Left hindlimb (tissue), 1 donor: ENCODE measurements around the gene SPPL2B.

ENCODE experiments used
- DNase-seq: peaks from one replicate; pipeline ENCODE4 v3.0.0-alpha.2; 2018

Gene SPPL2B

DNA sequence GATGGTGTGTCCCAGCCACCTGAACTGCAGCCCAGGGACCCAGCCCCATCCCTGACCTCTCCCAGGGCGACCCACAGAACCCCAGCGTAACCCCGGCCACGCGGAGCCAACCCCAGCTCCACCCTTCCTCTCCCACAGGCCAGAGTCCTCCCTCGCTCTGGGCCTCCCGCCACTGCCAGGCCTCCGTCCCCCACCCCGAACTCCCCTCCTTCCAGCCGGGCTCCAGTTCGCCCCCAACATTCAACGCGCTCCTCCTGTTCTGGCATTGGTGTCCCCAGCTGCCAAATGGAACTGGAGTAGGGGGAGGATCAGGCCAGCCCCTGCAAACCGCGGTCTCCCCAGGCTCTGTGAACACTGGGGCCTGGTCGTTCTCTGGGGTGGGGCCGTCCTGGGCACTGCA lies 28.0 kb upstream of the SPPL2B start:
- no peak for DNase-seq

DNA sequence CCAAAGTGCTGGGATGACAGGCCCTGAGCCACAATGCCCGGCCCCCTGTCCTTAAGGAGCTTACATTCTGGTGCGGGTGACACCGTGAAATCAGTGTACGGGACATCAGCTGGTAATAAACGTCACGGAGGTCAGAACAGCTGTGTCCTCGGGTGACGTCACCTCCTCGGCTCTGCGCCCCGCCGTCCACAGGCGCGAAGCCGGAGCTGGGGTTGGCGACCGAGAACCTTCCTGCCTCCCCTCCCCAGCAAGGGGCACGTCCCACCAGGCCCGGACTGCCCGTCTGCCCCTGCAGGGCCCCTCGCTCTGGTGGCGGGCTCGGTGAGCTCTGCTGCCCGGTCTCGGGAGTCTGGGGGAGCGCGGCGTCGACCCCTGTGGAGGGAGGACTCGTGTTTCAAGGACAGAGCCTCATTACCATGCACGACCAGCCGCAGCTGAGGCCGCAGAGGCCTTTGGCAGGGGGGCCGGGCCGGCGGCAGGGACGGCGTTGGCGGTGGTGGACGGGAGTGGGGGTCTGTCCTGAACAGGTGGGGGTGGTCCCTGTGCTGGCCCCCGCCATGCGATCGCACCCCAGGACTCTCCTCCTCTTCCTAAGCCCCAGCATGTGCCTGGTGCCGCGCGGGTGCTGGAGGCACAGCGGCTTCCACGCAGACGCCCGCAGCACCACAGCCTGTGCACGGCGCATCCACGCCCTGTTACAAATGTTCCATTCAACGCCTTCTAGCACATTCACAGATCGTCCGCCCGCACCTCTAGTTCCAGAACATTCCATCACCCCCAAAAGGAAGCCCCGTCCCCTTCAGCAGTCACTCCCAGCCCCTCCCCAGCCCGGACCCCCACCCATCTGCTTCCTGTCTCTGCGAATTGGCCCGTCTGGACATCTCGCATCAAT lies 25.9 kb upstream of the SPPL2B start:
- peak; percentile 73 for DNase-seq

DNA sequence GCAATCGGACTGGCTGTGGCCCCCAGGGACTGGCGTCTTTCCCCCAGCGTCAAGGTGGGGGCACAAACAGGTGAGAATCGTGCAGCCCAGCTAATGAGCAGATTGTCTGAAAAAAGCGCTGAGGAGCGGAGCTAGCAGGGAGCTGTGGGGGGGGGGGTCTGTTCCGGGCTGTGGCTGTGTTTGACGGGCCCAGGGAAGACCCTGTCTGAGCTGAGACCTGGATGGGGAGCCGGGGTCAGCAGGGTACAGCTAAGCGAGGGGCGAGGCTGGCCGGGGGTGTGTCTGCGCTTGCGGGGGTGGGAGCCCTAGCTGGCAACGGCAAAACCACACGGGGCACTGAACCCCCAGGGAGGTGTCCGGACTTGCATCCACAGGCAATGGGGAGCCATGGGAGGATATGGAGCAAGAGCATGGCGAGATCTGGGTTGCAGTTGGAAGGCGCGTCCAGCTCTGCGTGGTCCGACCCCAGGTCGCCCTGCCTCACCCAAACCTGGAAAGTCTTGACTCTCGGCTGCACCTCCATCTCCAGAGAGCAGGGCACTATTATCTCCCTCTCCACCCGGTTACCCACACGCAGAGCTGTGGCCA lies 25.2 kb upstream of the SPPL2B start:
- DNase-seq, result no peak

DNA sequence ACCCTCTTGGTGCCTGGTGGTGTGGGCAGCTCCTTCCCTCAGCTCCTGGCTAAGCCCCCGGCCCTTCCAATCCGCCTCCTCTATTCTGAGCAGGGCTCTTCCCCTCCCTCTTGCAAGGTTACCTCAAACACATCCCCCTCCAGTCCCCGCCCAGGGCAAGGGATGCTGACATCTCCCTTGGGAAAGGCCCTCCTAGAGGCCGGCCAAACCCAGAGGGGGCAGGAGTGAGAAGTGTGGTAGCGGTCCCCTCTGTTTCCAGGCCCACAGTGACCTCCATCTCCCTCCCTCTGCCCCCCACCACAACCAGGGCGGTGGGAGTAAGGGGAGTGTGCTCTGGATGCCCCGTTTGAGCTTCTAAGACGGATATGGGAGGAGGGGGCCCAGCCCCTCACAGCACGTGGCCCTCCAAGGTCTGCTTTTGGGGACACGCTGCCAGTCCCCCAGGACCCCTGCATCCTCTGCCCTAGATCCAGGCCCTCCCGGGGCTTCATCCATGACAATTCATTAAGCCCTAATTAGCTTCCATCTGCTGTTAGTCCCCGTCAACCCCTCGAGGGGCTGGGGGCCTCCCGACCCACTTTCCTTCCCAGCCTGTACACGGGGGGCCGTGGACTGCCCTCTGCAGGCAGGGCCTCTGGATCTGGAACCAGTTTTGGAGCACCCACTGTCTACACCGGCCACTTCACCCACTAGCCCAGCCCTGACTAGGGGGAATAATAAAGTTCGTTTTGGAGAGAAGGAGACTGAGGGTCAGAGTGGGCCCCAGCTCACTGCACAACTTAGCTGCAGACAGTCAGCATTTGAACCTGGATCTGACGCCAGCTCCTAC lies 22.8 kb upstream of the SPPL2B start:
- DNase-seq, result peak; percentile 22

DNA sequence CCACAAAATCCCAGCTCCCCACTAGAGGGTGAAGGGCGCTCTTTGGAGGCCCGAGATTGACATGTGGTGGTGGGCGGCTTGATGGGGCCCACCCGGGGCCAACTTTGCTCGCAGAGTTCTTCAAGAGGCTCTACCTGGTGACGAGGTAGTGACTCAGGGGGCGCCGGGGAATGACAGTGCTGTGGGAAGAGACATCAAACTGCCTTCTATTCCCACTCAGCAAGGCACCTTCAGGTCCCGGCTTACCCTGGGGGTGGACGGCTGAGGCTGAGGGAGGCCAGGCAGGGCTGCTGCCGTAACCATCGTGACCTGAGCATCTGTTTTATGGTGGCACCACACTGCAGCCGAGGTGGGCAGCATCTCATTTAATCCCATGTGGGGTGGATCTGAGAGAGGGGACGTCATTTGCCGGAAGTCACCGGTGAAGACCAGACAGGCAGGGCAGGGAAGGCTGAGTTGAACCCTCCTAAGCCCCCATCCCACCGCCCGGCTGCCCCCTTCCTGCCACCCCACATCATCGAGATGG lies 22.1 kb upstream of the SPPL2B start:
- DNase-seq, result no peak

DNA sequence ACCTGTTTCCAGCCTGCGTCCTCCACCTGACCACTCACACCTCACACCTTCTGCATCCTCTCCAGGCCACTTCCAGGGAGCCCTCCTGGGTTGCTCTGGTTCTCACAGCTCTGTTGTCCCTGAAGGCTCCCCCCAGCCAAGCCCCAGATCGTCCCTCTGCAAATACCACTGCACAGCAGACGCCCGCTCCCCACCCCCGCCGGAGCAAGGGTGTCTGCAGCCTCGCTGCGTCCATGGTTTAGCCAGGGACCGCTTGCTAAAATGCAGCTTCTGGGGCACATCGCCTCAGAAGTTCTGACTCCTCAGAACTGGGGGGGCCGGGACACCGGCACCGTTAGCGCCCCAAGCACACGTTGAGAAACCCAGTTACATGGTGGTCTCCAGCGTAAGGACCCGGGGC lies 21.5 kb upstream of the SPPL2B start:
- no peak for DNase-seq

DNA sequence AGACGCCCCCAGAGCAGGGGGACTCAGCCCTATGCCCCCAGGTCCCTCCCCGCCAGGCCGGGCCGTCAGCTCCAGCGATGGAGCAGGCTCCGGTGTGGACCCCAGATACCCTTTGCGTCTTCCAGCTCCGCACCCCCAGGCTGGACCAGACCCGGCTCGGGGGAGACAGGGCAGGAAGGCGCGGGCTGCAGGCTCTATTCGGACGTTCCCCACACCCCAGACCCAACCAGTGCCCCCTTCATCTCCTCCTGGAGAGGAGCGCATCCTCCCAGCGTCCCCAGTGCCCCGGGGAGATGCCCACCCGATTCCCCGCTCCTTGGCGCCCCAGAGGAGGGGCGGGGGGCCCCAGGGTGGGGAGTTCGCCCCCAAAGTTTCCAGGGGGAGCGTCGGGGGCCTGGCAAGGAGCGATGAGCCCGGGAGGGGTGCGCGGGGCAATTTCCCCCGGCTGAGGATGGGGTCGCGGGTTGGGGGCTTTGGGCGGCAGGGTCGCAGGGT lies 20.9 kb upstream of the SPPL2B start:
- DNase-seq, result no peak

DNA sequence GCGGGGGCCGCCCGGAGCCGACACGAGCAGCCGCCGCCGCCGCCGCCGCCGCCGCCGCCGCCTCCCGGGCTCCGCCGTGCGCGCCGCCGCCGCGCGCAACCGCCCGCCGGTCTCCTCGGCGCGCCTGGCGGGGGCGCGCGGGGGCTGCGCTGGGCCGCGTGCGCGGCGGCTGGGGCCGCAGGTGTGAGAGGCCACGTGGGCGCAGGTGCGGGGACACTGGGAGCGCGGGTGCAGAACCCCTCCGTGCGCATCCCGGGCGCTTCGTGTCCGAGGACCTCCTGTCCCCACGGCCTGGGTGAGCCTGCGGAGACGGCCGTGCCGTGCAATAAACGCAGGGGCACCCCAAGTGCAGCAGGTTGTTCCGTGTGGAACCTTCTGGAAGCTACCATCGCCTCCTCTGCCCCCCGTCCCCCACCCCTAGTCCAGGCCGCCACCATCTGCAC lies 20.3 kb upstream of the SPPL2B start, which contains the start of gene LINGO3:
Gene LINGO3, minus strand, starts transcription at position 41 of the 443 bp plus-strand sequence. CDS start 16,378 bp downstream, outside the sequence.
- DNase-seq, result no peak

DNA sequence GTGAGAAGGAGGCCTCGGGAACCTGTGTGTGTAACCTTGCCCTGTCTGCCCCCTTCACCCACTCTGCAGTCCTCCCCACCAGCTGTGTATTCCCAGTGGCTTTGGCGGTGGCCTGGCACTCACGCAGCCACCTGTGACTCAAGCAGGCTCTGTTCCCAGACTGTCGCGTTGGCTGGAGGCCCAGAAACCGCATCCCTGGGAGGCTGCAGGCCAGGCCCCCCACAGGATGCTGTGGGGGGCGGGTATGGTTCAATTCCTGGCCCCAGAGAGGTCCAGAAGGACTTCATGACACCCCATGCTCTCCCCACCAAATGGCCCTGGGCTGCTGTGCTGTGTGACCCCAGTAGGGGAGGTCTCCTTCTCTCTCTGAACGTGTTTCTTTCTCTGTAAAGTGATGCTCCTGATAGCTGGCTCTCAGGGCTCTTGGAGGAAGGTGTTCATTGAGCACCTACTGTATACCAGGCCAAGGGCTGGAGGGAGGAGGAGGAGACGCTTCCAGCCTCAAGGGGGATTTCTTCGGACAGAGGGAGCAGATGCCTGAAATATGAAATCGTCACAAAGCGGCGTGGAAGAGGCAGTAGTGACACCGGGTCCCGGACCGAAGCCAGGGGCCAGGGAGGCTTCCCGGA lies 18.6 kb upstream of the SPPL2B start:
- no peak for DNase-seq

DNA sequence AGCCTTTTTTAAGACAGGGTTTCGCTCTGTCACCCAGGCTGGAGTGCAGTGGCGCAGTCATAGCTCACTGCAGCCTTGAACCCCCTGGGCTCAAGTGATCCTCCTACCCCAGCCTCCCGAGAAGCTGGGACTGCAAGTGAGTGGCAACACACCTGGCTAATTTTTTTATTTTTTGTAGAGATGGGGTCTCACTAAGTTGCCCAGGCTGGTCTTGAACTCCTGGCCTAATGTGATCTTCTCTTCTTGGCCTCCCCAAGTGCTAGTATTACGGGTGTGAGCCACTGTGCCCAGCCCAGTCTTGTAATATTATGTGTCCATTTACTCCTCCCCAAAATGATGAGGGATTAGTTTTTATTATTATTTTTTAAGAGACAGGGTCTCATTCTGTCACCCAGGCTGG lies 17.4 kb upstream of the SPPL2B start:
- no peak for DNase-seq

DNA sequence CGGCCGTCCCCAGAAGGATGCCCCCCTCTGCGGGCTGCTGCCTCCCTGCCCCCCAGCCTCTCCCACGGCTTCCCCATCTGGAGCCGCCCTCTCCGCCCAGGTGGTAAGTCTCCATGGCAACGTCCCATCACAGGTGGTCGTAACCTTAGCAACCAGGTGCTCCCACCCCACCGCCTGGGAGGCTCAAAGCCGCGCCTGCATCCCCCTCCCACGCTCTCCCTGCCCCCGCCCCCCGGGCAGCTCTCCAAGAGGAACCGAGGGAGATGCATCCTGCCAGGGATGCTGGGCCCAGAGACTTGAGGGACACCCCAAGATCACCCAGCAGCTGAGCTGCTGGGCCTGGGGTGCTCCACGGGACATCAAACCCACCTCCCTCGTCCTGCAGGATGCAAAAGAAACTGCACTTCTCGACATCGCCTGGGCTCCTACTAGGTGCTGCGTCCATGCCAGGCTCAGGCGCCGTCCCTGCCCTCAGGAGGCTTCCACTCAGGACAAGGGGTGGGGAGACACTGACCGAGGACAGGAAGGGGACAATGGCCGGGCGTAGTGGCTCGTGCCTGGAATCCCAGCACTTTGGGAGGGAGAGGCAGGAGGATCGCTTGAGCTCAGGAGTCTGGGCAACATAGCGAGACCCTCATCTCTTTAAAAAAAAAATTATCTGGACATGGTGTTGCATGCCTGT lies 15.5 kb upstream of the SPPL2B start:
- DNase-seq, result no peak

DNA sequence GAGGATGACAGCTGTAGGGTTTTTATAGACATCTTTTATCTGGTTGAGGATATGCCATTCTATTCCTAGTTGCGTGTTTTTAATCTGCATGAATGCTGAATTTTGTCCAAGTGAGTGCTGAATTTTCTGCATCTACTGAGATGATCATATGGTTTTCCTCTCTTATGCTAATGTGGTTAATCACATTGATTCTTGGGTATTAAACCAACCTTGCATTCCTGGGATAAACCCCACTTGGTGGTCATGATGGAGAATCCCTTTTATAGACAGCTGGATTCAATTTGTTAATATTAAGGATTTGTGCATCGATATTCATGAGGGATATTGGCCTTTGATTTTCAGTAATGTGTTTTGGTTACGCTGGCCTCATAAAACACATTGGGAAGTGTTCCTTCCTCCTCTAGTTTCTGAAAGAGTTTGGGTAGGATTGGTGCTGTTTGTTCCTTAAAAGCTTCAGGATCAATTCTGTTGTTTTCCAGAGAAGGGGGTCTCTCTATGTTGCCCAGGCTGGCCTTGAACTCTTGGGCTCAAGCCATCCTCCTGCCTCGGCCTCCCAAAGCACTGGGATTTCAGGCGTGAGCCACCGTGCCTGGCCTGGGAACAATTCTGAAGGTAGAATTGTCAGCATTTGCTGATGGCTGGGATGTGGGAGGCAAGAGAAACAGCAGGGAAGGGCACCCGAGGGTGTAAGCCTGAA lies 13.2 kb upstream of the SPPL2B start:
- DNase-seq, result no peak

DNA sequence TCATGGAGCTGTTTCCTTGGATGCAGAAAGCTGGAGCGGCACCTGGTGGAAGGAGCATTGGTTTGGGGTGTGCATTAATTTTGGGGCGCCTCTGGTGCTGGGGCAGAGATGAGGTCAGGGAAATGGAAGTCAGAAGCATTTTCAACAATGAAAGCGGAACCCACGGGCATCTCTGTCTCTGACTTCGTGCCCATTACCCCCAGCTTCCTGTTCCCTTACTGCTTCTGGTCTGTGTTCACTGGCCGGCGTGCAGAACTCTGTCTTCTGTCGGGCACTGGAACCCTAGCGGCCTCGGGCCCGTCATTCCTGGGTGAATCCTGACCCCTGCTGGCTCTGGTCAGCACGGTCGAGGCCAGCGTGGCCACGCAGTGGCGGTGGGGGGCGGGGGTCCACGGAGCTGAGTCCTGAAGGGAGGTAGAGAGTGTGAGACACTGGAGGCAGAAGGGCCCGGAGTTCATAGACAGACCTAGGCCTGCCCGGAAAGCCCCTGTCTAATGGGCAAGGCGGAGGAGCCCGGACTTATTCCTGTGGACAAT lies 12.6 kb upstream of the SPPL2B start:
- DNase-seq, result no peak

DNA sequence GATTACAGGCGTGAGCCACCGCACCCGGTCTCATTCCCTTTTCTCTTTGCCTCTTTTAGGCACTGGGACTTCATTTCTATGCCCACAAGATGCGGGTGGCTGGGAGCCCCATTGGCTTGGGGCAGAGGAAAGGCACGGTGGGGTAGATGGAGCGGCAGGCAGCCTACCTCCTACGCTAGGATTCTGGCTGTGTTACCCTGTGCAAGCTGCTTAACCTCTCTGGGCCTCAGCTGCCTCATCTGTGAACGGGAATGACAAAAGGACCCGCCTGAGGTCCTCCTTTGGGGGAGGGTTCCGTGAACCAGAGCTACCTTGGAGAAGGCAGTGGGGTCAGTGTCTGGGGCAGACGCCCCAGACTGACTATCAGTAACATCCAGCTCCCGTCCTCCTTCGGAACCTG lies 11.2 kb upstream of the SPPL2B start:
- no peak for DNase-seq

DNA sequence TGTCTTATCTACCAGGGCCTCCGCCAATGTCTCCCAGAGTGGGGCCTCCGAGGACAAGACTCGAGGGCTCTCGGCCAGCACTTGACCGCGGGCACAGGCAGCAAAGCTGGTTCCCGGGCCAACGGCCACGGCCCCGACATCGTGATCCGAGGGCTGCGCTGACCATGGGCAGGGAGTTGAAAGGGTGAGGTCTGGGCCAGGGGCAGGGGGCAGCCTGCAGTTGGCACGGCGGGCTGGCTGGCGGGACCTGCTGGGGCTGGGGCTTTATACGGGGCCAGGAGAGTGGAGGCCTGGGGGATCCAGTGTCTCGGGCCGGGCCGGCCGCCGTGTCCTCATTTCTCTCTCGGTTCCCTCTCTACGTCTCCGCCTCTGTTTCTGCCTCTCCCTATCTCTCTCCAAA lies 10.7 kb upstream of the SPPL2B start:
- DNase-seq, result no peak

DNA sequence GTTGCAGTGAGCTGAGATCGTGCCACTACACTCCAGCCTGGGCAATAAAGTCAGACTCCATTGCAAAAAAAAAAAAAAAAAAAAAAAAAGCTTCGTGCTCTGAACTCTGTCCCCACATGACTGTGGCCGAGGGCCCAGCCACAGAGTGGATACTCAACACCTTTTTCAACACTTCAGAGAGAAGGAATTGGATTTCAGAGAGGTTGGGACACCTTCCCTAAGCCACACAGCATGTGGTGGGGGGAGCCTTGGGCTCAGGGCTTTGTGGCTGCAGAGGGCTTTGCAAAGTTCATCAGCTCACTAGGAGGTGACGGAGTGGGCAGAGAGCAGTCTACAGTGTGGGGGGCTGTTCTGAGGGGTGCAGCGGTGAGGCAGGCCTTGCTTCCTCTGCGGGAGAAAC lies 9.6 kb upstream of the SPPL2B start:
- DNase-seq, result no peak

DNA sequence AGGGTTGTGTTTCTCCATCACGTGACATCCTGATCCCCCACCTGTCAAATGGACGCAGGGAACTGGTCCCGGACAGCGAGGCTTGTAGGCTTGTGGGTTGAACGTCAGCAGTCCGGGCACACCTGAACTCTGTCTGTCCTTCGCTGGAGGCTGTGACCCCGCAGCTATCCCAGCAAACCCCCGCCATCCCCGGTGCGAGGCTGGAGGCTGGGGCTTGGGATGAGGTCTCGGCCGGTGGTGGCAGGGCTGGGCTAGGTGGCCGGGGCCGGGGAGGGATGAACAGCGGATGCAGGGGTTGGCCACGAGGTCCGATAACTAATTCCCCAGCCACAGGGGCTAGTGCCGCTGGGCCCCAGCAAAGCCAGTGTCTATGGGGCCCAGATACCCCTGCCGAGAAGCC lies 8.9 kb upstream of the SPPL2B start:
- no peak for DNase-seq

DNA sequence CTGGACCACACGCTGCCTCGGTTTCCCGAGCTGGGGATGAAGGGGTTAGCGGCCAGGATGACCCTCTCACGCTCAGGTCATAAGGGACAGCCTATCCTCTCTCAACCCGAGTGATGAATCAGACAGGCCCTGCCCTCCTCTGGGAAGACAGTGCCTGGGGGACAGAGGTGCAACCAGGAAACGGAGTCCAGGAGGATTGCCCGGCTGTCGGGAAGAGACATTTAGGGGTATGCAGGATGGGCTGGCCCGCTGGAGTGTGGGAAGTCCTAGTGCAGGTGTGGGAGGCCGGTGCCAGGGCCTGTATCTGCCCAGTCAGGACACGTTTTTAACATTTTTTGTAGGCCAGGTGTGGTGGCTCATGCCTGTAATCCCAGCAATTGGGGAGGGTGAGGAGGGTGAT lies 8.4 kb upstream of the SPPL2B start:
- DNase-seq, result no peak

DNA sequence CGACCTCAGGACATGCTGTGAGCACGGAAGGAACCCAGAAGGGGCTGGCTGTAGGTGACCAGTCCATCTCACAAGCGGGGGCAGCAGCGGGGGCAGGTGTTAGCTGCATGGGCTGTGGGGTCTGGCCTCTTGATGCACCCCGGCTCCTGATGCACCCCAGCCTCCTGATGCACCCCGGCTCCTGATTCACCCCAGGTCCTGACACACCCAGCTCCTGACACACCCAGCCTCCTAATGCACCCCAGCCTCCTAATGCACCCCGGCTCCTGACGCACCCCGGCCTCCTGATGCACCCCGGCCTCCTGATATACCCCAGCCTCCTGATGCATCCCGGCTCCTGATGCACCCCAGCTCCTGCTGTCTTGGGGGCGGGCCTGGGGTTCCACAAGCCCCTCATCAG lies 7.5 kb upstream of the SPPL2B start:
- no peak for DNase-seq

DNA sequence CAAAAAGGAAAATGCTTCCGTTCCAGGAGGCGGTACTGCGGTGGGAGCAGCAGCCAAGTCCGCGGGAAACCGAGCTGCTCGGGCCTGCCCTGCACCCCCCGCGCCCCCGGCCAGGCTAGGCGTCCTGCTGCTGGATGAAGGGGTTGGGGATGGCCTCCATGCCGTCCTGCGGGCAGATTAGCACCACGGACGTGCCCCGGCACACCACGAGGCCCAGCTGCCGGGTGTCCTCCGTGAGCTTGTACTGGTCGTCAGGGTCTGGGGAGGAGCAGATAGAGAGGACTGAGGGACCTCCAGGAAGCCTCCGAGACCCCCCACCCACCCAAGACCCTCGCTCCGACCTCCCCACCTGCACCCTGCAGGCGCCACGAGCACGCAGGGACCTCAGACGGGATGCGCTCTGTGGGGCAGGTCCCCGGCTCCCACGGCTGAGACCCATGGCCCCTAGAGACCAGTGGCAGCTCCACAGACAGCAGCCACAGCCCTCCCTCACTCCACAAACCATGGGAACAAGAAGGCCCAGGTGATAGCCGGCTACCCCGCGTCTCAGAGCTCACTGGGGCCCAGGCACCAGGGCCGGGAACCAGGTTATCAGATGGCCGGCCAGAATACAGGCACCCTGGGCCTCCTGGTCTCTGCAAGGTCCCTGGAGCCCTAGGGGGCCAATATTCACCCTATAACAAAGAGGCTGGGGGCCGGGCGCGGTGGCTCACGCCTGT lies 6.8 kb upstream of the SPPL2B start:
- DNase-seq, result no peak
